Kidney tubule cell (primary cell): ENCODE data around the gene CXCL1.
A peak's percentile ranks its signal among the peaks of the same experiment; 100 is the strongest.

Experiments
- DNase-seq: peaks from one replicate; pipeline ENCODE4 v3.0.0-alpha.2; 2018; ENCODE audit warnings: low spot score

CXCL1 gene

GRCh38 chr4:73917081-73917501 lies 47.9 kb downstream of the CXCL1 start:
- DNase-seq: peak; percentile 94

- DNase-seq: no peak
Measured at GRCh38 chr4:73918058-73918457, 48.9 kb downstream of the CXCL1 start.

GRCh38 chr4:73919691-73920090 lies 50.5 kb downstream of the CXCL1 start:
- DNase-seq: peak; percentile 74
